Measurements from ENCODE around the gene LCT. TPM values are rescaled to one million over a fixed set of nuclear protein-coding genes. Genes with fewer than 3 reads are reported as not detected.

The LCT gene
- total RNA-seq, 2 donors from 2014 or later, result 0.08 to 0.12 TPM

GRCh38 chr2:135875491-135876065 is 38.6 kb upstream of the LCT start:
- Histone ChIP-seq H3K4me1 (no peaks in the 10 kb centered on the region), H3K9me3 (no peaks in the 10 kb centered on the region), H3K27ac (peak overlapping the region; percentile 82), H3K9ac (ENCODE audit: low read depth in 2 of 2, low read length in 2 of 2) (peak overlapping the region; percentile 84), H3K36me3 (no peaks in the 10 kb centered on the region), H3K27me3 (no peaks in the 10 kb centered on the region), H3K4me3 (peak overlapping the region; percentile 96)
- DNase-seq, result peak; percentile 53
- intact Hi-C loops (cut with DNase I), result no loop called here
- no peak for TF ChIP-seq CTCF (IDR thresholded peaks at IDR 0.05)

DNA sequence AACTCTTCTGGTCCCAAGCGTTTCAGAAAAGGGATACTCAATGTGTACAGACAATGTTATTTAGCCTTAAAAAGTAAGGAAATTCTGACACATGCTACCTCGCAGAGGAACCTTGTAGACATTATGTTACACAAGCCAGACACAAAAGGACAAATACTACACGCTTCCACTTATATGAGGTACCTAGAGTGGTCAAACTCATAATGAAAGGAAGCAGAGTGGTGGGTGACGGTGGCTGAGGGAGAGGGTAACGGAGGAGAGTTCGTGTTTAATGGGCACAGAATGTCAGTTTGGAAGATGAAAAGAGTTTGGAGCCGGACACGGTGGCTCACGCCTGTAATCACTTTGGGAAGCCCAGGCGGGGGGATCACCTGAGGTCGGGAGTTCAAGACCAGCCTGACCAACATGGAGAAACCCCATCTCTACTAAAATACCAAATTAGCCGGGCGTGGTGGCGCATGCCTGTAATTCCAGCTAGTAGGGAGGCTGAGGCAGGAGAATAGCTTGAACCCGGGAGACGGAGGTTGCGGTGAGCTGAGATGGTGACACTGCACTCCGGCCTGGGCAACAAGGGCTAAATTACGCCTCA is 37.9 kb upstream of the LCT start:
- H3K4me3 ChIP-seq, result peak overlapping the region; percentile 96
- DNase-seq, result no peak
- no peaks in the 10 kb centered on the region for H3K27me3 ChIP-seq
- H3K9ac ChIP-seq (ENCODE audit: low read depth in 2 of 2, low read length in 2 of 2), result no peak overlapping the region
- no peaks in the 10 kb centered on the region for H3K36me3 ChIP-seq
- intact Hi-C loops (cut with DNase I), result no loop called here
- no peaks in the 10 kb centered on the region for H3K9me3 ChIP-seq
- H3K4me1 ChIP-seq, result no peaks in the 10 kb centered on the region
- H3K27ac ChIP-seq, result no peak overlapping the region
- TF ChIP-seq CTCF (IDR thresholded peaks at IDR 0.05), result no peak

GRCh38 chr2:135870571-135870970 is 33.6 kb upstream of the LCT start:
- DNase-seq, result no peak
- Histone ChIP-seq H3K27me3 (no peaks in the 10 kb centered on the region), H3K4me1 (no peaks in the 10 kb centered on the region), H3K36me3 (no peaks in the 10 kb centered on the region), H3K4me3 (no peak overlapping the region), H3K9ac (ENCODE audit: low read depth in 2 of 2, low read length in 2 of 2) (no peak overlapping the region), H3K9me3 (no peaks in the 10 kb centered on the region), H3K27ac (no peak overlapping the region)
- intact Hi-C loops (cut with DNase I), result no loop called here
- TF ChIP-seq CTCF (IDR thresholded peaks at IDR 0.05), result no peak

GRCh38 chr2:135863233-135863632 is 26.2 kb upstream of the LCT start:
- Histone ChIP-seq H3K27me3 (no peaks in the 10 kb centered on the region), H3K36me3 (no peaks in the 10 kb centered on the region), H3K4me1 (no peaks in the 10 kb centered on the region), H3K9ac (ENCODE audit: low read depth in 2 of 2, low read length in 2 of 2) (no peak overlapping the region), H3K27ac (no peak overlapping the region), H3K4me3 (no peak overlapping the region), H3K9me3 (no peaks in the 10 kb centered on the region)
- TF ChIP-seq CTCF (IDR thresholded peaks at IDR 0.05), result no peak
- intact Hi-C loops (cut with DNase I), result no loop called here
- DNase-seq, result no peak

- Histone ChIP-seq H3K4me1 (no peaks in the 10 kb centered on the region), H3K9ac (ENCODE audit: low read depth in 2 of 2, low read length in 2 of 2) (no peak overlapping the region), H3K27ac (no peak overlapping the region), H3K4me3 (no peak overlapping the region), H3K36me3 (no peaks in the 10 kb centered on the region), H3K27me3 (no peaks in the 10 kb centered on the region), H3K9me3 (no peaks in the 10 kb centered on the region)
- intact Hi-C loops (cut with DNase I), result no loop called here
- no peak for TF ChIP-seq CTCF (IDR thresholded peaks at IDR 0.05)
- no peak for DNase-seq
Observed at GRCh38 chr2:135862718-135863117, 25.7 kb upstream of the LCT start.

Measured in colonic mucosa (tissue), 4 donors.